GM12865 (cell line): ENCODE results near the gene UBE2G2.

ENCODE experiments used
- DNase-seq: peaks from one replicate; pipeline ENCODE4 v3.0.0; 2010; ENCODE audit warnings: low read depth
- H3K4me3 ChIP-seq: 2 replicates; pipeline ENCODE4 v1.5.1; 2011; ENCODE audit warnings: mild to moderate bottlenecking, low read depth, low read length, control low read depth
- CTCF ChIP-seq: IDR thresholded peaks from 2 replicates; pipeline ENCODE4 v1.5.1; 2011; ENCODE audit warnings: low read length, control low read depth, low read depth, inconsistent platforms; ENCODE audit not compliant: insufficient read depth; ENCODE audit errors: missing control alignments

Gene UBE2G2

GRCh38 chr21:44785620-44786335 is 15.8 kb downstream of the UBE2G2 start:
- TF ChIP-seq CTCF, result no peak
- no peak overlapping the region for H3K4me3 ChIP-seq
- no peak for DNase-seq

GRCh38 chr21:44784810-44785209 is 16.8 kb downstream of the UBE2G2 start:
- no peak for DNase-seq
- no peak overlapping the region for H3K4me3 ChIP-seq
- TF ChIP-seq CTCF, result no peak

GRCh38 chr21:44783020-44783696 is 18.5 kb downstream of the UBE2G2 start:
- no peak for TF ChIP-seq CTCF

GRCh38 chr21:44780767-44781459 is 20.7 kb downstream of the UBE2G2 start:
- H3K4me3 ChIP-seq, result no peak overlapping the region
- DNase-seq, result no peak
- TF ChIP-seq CTCF, result no peak

More at GRCh38 chr21:44783020-44783696, 18.5 kb downstream of the UBE2G2 start:
- H3K4me3 ChIP-seq, result no peak overlapping the region
- DNase-seq, result no peak

GRCh38 chr21:44780137-44780502 is 21.5 kb downstream of the UBE2G2 start:
- TF ChIP-seq CTCF, result no peak
- no peak for DNase-seq
- no peak overlapping the region for H3K4me3 ChIP-seq

- DNase-seq, result no peak
- no peak overlapping the region for H3K4me3 ChIP-seq
- TF ChIP-seq CTCF, result no peak
Measured at GRCh38 chr21:44779417-44780136, 22.0 kb downstream of the UBE2G2 start.
